H1 (cell line): ENCODE measurements around the gene PCDH7.

Source experiments
- CTCF ChIP-seq, 3 experiments: IDR thresholded peaks; 1 replicate in 2 of 3; 2 replicates in 1 of 3; pipeline versions ENCODE4 v1.5.1 to v1.6.1; 2011; ENCODE audit warnings: low read length in 3 of 3, mild to moderate bottlenecking in 3 of 3, inconsistent platforms in 2 of 3, low read depth in 1 of 3, moderate library complexity in 1 of 3; ENCODE audit not compliant: insufficient read depth in 1 of 3; ENCODE audit errors: control extremely low read depth in 1 of 3
- EZH2 ChIP-seq: fragments of 200-600 bp; sonication (generic); IDR thresholded peaks from 2 replicates; pipeline ENCODE4 v1.7.1; 2012; ENCODE audit warnings: low read depth, mild to moderate bottlenecking, moderate library complexity, low read length, inconsistent platforms; ENCODE audit not compliant: severe bottlenecking
- HDAC6 ChIP-seq: IDR thresholded peaks from one replicate; pipeline ENCODE4 v1.7.1; 2012; ENCODE audit warnings: low read depth, mild to moderate bottlenecking, inconsistent platforms, low read length, moderate library complexity
- MAX ChIP-seq: IDR thresholded peaks from 2 replicates; pipeline ENCODE4 v1.6.1; 2012; ENCODE audit warnings: inconsistent platforms
- TBP ChIP-seq: IDR thresholded peaks from 2 replicates; pipeline ENCODE4 v1.6.1; 2011; ENCODE audit warnings: low read depth, low read length, improper control_type of control experiment

GRCh38 chr4:30760551-30760950 lies 40.4 kb downstream of the PCDH7 start:
- no peak for TF ChIP-seq HDAC6
- no peak for TF ChIP-seq TBP
- no peak for TF ChIP-seq MAX
- TF ChIP-seq CTCF (IDR thresholded peaks at IDR 0.05; ENCODE audit: control extremely low read depth in 1 of 3, insufficient read depth in 1 of 3, low read depth in 1 of 3, low read length in 3 of 3): no peak
- no peak for TF ChIP-seq EZH2
